A549 (cell line): ENCODE measurements around the gene FAM241B. TPM values are rescaled to one million over a fixed set of nuclear protein-coding genes. Genes with fewer than 3 reads are reported as not detected.

Experiments
- ATAC-seq, 2 experiments: fragments of 200-7000 bp in 1 of 2; fragments of >200 bp in 1 of 2; cut with Nextera tagmentation in 1 of 2; cut with Tn5 transposase in 1 of 2; 3 replicates each; pipeline versions ENCODE4 v1.8.0 to v1.9.1; 2018 to 2020; ENCODE audit warnings: mild to moderate bottlenecking in 1 of 2, moderate library complexity in 1 of 2
- CTCF ChIA-PET: fragments of 300-600 bp; sonication (Branson Sonifier 250); formaldehyde crosslinking; extraction: SDS; loops from one replicate; lab custom pipeline; 2021; ENCODE audit warnings: antibody characterized with exemption, inconsistent platforms; lab: Yijun Ruan, JAX
- POLR2A ChIA-PET: fragments of 350-600 bp; formaldehyde crosslinking; extraction: SDS; loops from one replicate; lab custom pipeline; 2021; ENCODE audit warnings: antibody characterized with exemption, inconsistent platforms; lab: Yijun Ruan, JAX
- DNase-seq, 2 experiments: peaks; one replicate each; pipeline versions ENCODE4 v3.0.0 to v3.0.0-alpha.2; 2011 to 2016; ENCODE audit warnings: low read depth in 1 of 2, low spot score in 1 of 2
- FAIRE-seq: peaks from 2 replicates; lab custom pipeline; 2011; peaks lifted over from hg19 to GRCh38; lab: Jason Lieb, UNC
- H3K27ac ChIP-seq, 2 experiments: fragments of >200 bp; sonication (Bioruptor Twin); formaldehyde crosslinking; 3 replicates each; pipeline ENCODE4 v1.5.1; 2016 to 2017
- H3K4me1 ChIP-seq: fragments of >200 bp; sonication (Bioruptor Twin); formaldehyde crosslinking; 3 replicates; pipeline ENCODE4 v1.6.1; 2016
- H3K4me2 ChIP-seq: fragments of >200 bp; sonication (Bioruptor Twin); formaldehyde crosslinking; 3 replicates; pipeline ENCODE4 v1.6.1; 2016
- H3K4me3 ChIP-seq: fragments of >200 bp; sonication (Bioruptor Twin); formaldehyde crosslinking; 3 replicates; pipeline ENCODE4 v1.5.1; 2016
- H3K9me3 ChIP-seq: fragments of >200 bp; sonication (Bioruptor Twin); formaldehyde crosslinking; 3 replicates; pipeline ENCODE4 v1.6.1; 2016
- BHLHE40 ChIP-seq: IDR thresholded peaks from 2 replicates; pipeline ENCODE4 v1.6.1; 2012; ENCODE audit warnings: low read depth, low read length, inconsistent platforms
- CBX2 ChIP-seq: fragments of 200-600 bp; sonication (generic); IDR thresholded peaks from 2 replicates; pipeline ENCODE4 v1.6.1; 2016; ENCODE audit warnings: low read depth, mild to moderate bottlenecking, borderline replicate concordance
- CBX8 ChIP-seq: fragments of 200-600 bp; sonication (generic); IDR thresholded peaks from 2 replicates; pipeline ENCODE4 v1.6.1; 2016
- EHMT2 ChIP-seq: fragments of 200-600 bp; sonication (generic); IDR thresholded peaks from 2 replicates; pipeline ENCODE4 v1.6.1; 2016; ENCODE audit warnings: antibody characterized with exemption, low read depth, mild to moderate bottlenecking, moderate library complexity
- ESRRA ChIP-seq: fragments of 150-350 bp; IDR thresholded peaks from 2 replicates; pipeline ENCODE4 v1.6.1; 2014; ENCODE audit warnings: mild to moderate bottlenecking, low read length, borderline replicate concordance
- FOSB ChIP-seq: fragments of 250-450 bp; sonication (Bioruptor Pico); IDR thresholded peaks from 2 replicates; pipeline ENCODE4 v1.5.0; 2020; ENCODE audit warnings: mild to moderate bottlenecking, moderate library complexity
- HEYL ChIP-seq: fragments of 250-450 bp; sonication (Bioruptor Pico); IDR thresholded peaks from 2 replicates; pipeline ENCODE4 v1.8.0; 2021; ENCODE audit warnings: mild to moderate bottlenecking, moderate library complexity
- HOXB5 ChIP-seq: fragments of 250-450 bp; sonication (Bioruptor Pico); IDR thresholded peaks from 2 replicates; pipeline ENCODE4 v1.5.0; 2020; ENCODE audit warnings: mild to moderate bottlenecking, moderate library complexity
- KDM1A ChIP-seq: fragments of 200-600 bp; sonication (generic); IDR thresholded peaks from 2 replicates; pipeline ENCODE4 v1.6.1; 2016; ENCODE audit warnings: low read depth, mild to moderate bottlenecking
- KDM5A ChIP-seq: fragments of 200-600 bp; sonication (generic); IDR thresholded peaks from 2 replicates; pipeline ENCODE4 v1.6.1; 2016; ENCODE audit warnings: antibody characterized with exemption, mild to moderate bottlenecking
- MYC ChIP-seq: IDR thresholded peaks from 2 replicates; pipeline ENCODE4 v1.6.1; 2012; ENCODE audit warnings: mild to moderate bottlenecking, inconsistent platforms, low read length, improper control_type of control experiment, borderline replicate concordance
- RNF2 ChIP-seq: fragments of 200-600 bp; sonication (generic); IDR thresholded peaks from 2 replicates; pipeline ENCODE4 v1.6.1; 2016; ENCODE audit warnings: low read depth, mild to moderate bottlenecking, antibody characterized with exemption, moderate library complexity, borderline replicate concordance
- TFCP2L1 ChIP-seq: fragments of 250-450 bp; sonication (Bioruptor Pico); IDR thresholded peaks from 2 replicates; pipeline ENCODE4 v1.5.0; 2021; ENCODE audit warnings: mild to moderate bottlenecking
- TP53 ChIP-seq: fragments of 250-450 bp; sonication (Bioruptor Pico); IDR thresholded peaks from 2 replicates; pipeline ENCODE4 v1.5.0; 2021; ENCODE audit warnings: mild to moderate bottlenecking, moderate library complexity
- WGBS: methylation state at CpG from one replicate; pipeline ENCODE4 v1.1.6; 2017; ENCODE audit errors: missing lambda C conversion rate; 5-methylcytosine and 5-hydroxymethylcytosine counted together
- polyA plus RNA-seq, 4 experiments: library from polyadenylated mRNA; depleted of rRNA in 3 of 4; stranded (reverse); fragments of >200 nt; fragmentation: RNase III in 1 of 4; extraction: RNeasy Plus Mini Kit Qiagen cat#74134 plus additional on column Dnase treatment in 1 of 4; gene quantifications; 2 replicates in 3 of 4; 3 replicates in 1 of 4; pipeline ENCODE4 v1.2.3, GENCODE V29; 2011 to 2017
- TF ChIP-seq, protein P1 (sequence below): fragments of >200 bp; sonication (Bioruptor Twin); formaldehyde crosslinking; IDR thresholded peaks from 3 replicates; pipeline ENCODE4 v1.5.1; 2016
- TF ChIP-seq, protein P2 (sequence below): fragments of 200-600 bp; sonication (generic); IDR thresholded peaks from 2 replicates; pipeline ENCODE4 v1.6.1; 2016; ENCODE audit warnings: antibody characterized with exemption, mild to moderate bottlenecking, moderate library complexity
- TF ChIP-seq, protein P3 (sequence below): fragments of 250-450 bp; sonication (Bioruptor Pico); IDR thresholded peaks from 2 replicates; pipeline ENCODE4 v1.5.0; 2021; ENCODE audit warnings: mild to moderate bottlenecking, moderate library complexity, borderline replicate concordance
- TF ChIP-seq, protein P4 (sequence below): fragments of >200 bp; sonication (Bioruptor Twin); formaldehyde crosslinking; IDR thresholded peaks from 3 replicates; pipeline ENCODE4 v1.6.1; 2016

FAM241B gene
- polyA plus RNA-seq, 2 of the 4 experiments (the other 2 are of a cell fraction), result 22.8 to 23.8 TPM

GRCh38 chr10:69628891-69629290, 1.2 kb upstream of the FAM241B start:
- Histone ChIP-seq H3K4me1 (peaks cover 7% of the 10 kb centered on the region), H3K4me2 (no peak overlapping the region), H3K27ac (no peak overlapping the region), H3K9me3 (peaks cover 6% of the 10 kb centered on the region), H3K4me3 (no peak overlapping the region)
- ChIA-PET POLR2A (no interaction called here), CTCF (interaction anchor here (0.5 to 4.1 kb wide), 22 partner anchors 7 to 599 kb away, joined by 3 to 34 read pairs (median 3); no protein-coding TSS in a partner anchor)
- TF ChIP-seq TP53 (CRISPR knock-in tag) (no peak), ESRRA (no peak), HEYL (CRISPR knock-in tag) (no peak), CBX8 (no peak), KDM5A (no peak), BHLHE40 (no peak), RNF2 (no peak), HOXB5 (CRISPR knock-in tag) (no peak)
- TF ChIP-seq, protein P1, sequence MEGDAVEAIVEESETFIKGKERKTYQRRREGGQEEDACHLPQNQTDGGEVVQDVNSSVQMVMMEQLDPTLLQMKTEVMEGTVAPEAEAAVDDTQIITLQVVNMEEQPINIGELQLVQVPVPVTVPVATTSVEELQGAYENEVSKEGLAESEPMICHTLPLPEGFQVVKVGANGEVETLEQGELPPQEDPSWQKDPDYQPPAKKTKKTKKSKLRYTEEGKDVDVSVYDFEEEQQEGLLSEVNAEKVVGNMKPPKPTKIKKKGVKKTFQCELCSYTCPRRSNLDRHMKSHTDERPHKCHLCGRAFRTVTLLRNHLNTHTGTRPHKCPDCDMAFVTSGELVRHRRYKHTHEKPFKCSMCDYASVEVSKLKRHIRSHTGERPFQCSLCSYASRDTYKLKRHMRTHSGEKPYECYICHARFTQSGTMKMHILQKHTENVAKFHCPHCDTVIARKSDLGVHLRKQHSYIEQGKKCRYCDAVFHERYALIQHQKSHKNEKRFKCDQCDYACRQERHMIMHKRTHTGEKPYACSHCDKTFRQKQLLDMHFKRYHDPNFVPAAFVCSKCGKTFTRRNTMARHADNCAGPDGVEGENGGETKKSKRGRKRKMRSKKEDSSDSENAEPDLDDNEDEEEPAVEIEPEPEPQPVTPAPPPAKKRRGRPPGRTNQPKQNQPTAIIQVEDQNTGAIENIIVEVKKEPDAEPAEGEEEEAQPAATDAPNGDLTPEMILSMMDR, result no peak
- TF ChIP-seq, protein P2, sequence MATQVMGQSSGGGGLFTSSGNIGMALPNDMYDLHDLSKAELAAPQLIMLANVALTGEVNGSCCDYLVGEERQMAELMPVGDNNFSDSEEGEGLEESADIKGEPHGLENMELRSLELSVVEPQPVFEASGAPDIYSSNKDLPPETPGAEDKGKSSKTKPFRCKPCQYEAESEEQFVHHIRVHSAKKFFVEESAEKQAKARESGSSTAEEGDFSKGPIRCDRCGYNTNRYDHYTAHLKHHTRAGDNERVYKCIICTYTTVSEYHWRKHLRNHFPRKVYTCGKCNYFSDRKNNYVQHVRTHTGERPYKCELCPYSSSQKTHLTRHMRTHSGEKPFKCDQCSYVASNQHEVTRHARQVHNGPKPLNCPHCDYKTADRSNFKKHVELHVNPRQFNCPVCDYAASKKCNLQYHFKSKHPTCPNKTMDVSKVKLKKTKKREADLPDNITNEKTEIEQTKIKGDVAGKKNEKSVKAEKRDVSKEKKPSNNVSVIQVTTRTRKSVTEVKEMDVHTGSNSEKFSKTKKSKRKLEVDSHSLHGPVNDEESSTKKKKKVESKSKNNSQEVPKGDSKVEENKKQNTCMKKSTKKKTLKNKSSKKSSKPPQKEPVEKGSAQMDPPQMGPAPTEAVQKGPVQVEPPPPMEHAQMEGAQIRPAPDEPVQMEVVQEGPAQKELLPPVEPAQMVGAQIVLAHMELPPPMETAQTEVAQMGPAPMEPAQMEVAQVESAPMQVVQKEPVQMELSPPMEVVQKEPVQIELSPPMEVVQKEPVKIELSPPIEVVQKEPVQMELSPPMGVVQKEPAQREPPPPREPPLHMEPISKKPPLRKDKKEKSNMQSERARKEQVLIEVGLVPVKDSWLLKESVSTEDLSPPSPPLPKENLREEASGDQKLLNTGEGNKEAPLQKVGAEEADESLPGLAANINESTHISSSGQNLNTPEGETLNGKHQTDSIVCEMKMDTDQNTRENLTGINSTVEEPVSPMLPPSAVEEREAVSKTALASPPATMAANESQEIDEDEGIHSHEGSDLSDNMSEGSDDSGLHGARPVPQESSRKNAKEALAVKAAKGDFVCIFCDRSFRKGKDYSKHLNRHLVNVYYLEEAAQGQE, result no peak
- DNase-seq, result no peak
- no peak for ATAC-seq
- FAIRE-seq, result no peak
- WGBS, result 70% methylated on average over 6 of the region's 6 CpGs

DNA sequence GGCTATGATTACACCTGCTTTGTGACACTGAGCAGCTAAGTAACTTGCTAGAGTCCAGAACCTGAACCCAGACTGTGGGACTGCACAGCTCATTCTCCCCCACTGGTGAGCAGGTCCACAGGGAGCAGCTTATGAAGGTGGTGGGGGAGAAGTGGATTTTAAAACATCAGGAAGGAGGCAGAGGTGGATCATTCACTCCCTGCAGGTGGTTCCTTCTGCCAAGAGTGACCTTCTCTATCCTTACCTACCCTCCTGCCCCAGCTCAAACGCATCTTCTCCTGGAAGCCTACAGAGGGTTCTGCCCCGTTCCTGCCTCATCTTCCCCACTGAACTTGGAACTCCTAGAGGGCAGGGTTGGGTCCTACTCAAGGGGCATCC, 539 bp upstream of the FAM241B start:
- ChIA-PET POLR2A (no interaction called here), CTCF (interaction anchor here (0.5 to 4.1 kb wide), 22 partner anchors 8 to 599 kb away, joined by 3 to 34 read pairs (median 3); no protein-coding TSS in a partner anchor)
- 37% methylated on average over 2 of the region's 2 CpGs for WGBS
- Histone ChIP-seq H3K9me3 (no peaks in the 10 kb centered on the region), H3K27ac (peak overlapping the region; percentile 80 to 98), H3K4me2 (peak overlapping the region; percentile 76), H3K4me1 (peaks cover 7% of the 10 kb centered on the region)
- no peak for FAIRE-seq
- ATAC-seq, result peak in 1 of 2 experiments; percentile 16; a peak in 3 of 6 replicates
- TF ChIP-seq FOSB, result no peak
- TF ChIP-seq, all 56 proteins: peak for 0
- no peak for DNase-seq
- H3K4me3 ChIP-seq, result peak overlapping the region; percentile 77

DNA sequence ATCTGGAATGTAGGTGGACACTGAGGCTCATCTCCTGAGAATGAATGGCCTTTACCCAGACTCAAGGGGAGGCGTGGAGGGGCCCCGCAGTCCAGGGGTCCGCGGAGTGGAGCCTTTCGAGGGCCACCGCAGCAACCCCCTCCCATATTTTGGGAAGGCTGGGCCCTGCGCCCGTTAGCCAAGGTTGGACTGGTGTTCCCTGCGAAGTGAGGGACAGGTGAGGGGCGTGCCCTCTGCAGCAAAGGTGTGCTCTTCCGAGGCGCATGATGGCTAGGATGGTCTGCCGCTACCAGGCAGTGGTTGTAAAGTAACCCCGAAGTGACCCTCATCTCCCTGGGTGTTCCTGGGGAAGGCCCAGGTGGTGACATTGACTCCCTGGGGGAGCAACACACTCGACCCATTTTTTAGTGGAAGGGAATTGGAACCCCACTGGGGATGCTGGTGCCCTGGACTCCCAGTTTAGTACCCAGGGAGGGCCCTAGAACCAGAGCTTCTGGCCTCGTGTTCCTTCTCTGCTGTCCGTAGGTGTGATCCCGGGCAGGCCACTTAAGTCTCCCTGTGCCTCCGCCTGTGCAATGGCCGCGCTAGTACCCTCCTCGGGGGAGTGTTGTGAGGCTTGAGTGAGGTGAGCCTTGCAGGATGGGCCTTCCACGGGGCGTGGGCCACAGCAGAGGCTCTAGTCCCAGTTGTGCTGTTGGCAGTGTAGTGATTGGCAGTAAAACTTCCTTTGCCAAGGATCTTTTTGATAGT, 779 bp downstream of the FAM241B start:
- FAIRE-seq (no peak), ATAC-seq (no peak), DNase-seq (no peak)
- Histone ChIP-seq H3K9me3 (no peaks in the 10 kb centered on the region), H3K27ac (peak overlapping the region; percentile 80 to 98), H3K4me2 (peak overlapping the region; percentile 76), H3K4me3 (peak overlapping the region; percentile 77), H3K4me1 (peaks cover 7% of the 10 kb centered on the region)
- ChIA-PET POLR2A (no interaction called here), CTCF (interaction anchor here (0.6 to 4.1 kb wide), 14 partner anchors 9 to 284 kb away, joined by 3 to 34 read pairs (median 4); partner anchors contain the start of gene TACR2)
- WGBS, result 81% methylated on average over 17 of the region's 24 CpGs
- TF ChIP-seq CBX2, result no peak
- TF ChIP-seq, protein P3, sequence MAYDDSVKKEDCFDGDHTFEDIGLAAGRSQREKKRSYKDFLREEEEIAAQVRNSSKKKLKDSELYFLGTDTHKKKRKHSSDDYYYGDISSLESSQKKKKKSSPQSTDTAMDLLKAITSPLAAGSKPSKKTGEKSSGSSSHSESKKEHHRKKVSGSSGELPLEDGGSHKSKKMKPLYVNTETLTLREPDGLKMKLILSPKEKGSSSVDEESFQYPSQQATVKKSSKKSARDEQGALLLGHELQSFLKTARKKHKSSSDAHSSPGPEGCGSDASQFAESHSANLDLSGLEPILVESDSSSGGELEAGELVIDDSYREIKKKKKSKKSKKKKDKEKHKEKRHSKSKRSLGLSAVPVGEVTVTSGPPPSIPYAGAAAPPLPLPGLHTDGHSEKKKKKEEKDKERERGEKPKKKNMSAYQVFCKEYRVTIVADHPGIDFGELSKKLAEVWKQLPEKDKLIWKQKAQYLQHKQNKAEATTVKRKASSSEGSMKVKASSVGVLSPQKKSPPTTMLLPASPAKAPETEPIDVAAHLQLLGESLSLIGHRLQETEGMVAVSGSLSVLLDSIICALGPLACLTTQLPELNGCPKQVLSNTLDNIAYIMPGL (CRISPR knock-in tag), result no peak
- TF ChIP-seq, protein P4, sequence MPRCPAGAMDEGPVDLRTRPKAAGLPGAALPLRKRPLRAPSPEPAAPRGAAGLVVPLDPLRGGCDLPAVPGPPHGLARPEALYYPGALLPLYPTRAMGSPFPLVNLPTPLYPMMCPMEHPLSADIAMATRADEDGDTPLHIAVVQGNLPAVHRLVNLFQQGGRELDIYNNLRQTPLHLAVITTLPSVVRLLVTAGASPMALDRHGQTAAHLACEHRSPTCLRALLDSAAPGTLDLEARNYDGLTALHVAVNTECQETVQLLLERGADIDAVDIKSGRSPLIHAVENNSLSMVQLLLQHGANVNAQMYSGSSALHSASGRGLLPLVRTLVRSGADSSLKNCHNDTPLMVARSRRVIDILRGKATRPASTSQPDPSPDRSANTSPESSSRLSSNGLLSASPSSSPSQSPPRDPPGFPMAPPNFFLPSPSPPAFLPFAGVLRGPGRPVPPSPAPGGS, result no peak
- no peak for TF ChIP-seq KDM1A
- TF ChIP-seq TFCP2L1 (CRISPR knock-in tag), result no peak
- TF ChIP-seq TP53 (CRISPR knock-in tag), result no peak
- TF ChIP-seq, protein P2, result no peak
- TF ChIP-seq BHLHE40, result no peak
- TF ChIP-seq EHMT2, result no peak
- no peak for TF ChIP-seq ESRRA
- TF ChIP-seq MYC, result no peak
